Astrocyte (in vitro differentiated cells and primary cell): ENCODE results near the gene PRPS1.

ENCODE experiments used
- CTCF ChIP-seq: IDR thresholded peaks from 2 replicates; pipeline ENCODE4 v1.5.1; 2011; ENCODE audit warnings: low read depth, mild to moderate bottlenecking, inconsistent platforms, low read length, moderate library complexity; ENCODE audit not compliant: insufficient read depth
- EZH2 ChIP-seq: IDR thresholded peaks from 2 replicates; pipeline ENCODE4 v1.6.1; 2012; ENCODE audit warnings: mild to moderate bottlenecking, low read length, inconsistent platforms; ENCODE audit not compliant: insufficient read depth

GRCh38 chrX:107683124-107683895 is 55.0 kb downstream of the PRPS1 start:
- TF ChIP-seq CTCF, result no peak
- TF ChIP-seq EZH2, result no peak
